Testis (tissue), 3 donors: ENCODE results near the gene SLC44A1. TPM values are rescaled to one million over a fixed set of nuclear protein-coding genes. Genes with fewer than 3 reads are reported as not detected.

Experiments
- DNase-seq: peaks from one replicate; pipeline ENCODE4 v3.0.0-alpha.2; 2019
- H3K27ac ChIP-seq, 2 donors: fragments of 200-600 bp; sonication (generic); one replicate each; pipeline ENCODE4 v1.5.1; 2019
- H3K27me3 ChIP-seq: fragments of 200-600 bp; sonication (generic); one replicate; pipeline ENCODE4 v1.5.1; 2019
- H3K36me3 ChIP-seq: fragments of 200-600 bp; sonication (generic); one replicate; pipeline ENCODE4 v1.5.1; 2017; ENCODE audit warnings: low read depth; ENCODE audit errors: missing control alignments
- H3K4me1 ChIP-seq: fragments of 200-600 bp; sonication (generic); one replicate; pipeline ENCODE4 v1.5.1; 2019
- H3K4me3 ChIP-seq, 2 donors: fragments of 200-600 bp; sonication (generic); one replicate each; pipeline ENCODE4 v1.5.1; 2017 to 2019
- H3K9me3 ChIP-seq: fragments of 200-600 bp; sonication (generic); one replicate; pipeline ENCODE4 v1.5.1; 2017
- CTCF ChIP-seq, 3 experiments: fragments of 450-650 bp in 2 of 3; fragments of 200-600 bp in 1 of 3; sonication (generic) in 1 of 3; IDR thresholded peaks; one replicate each; pipeline ENCODE4 v1.5.1; 2016 to 2019; ENCODE audit warnings: antibody characterized with exemption in 3 of 3, mild to moderate bottlenecking in 2 of 3, moderate library complexity in 1 of 3
- POLR2A ChIP-seq: fragments of 450-650 bp; IDR thresholded peaks from one replicate; pipeline ENCODE4 v1.6.1; 2017; ENCODE audit warnings: antibody characterized with exemption, mild to moderate bottlenecking, moderate library complexity
- WGBS, 2 donors: methylation state at CpG; one replicate each; pipeline ENCODE4 v1.1.5; 2018; 5-methylcytosine and 5-hydroxymethylcytosine counted together
- intact Hi-C: fragments of 100-400 bp; cut with DNase I; formaldehyde crosslinking; loops from one replicate; pipeline ENCODE4 v1.15.1; 2023; ENCODE audit warnings: low total_unique reads
- polyA plus RNA-seq: library from polyadenylated mRNA; stranded (reverse); fragments of 350-450 nt; fragmentation: Illumina TruSeq; extraction: RNeasy Lipid Tissue Mini Kit (QIAGEN cat#74804); gene quantifications from one replicate; pipeline ENCODE4 v1.2.3, GENCODE V29; 2014; ENCODE audit warnings: low read depth, low replicate concordance; ENCODE audit not compliant: insufficient read depth
- total RNA-seq, 2 donors: library from RNA; depleted of rRNA; stranded (reverse); fragments of >200 nt; gene quantifications; one replicate each; pipeline ENCODE4 v1.2.3, GENCODE V29; 2016

Gene SLC44A1
- total and polyA plus RNA-seq, 3 donors from 2014 or later, result 8.9 to 16.7 (median 11.1) TPM

- intact Hi-C loops, result no loop called here
- no peak for DNase-seq
- H3K27me3 ChIP-seq, result no peaks in the 10 kb centered on the region
- peaks cover 7% of the 10 kb centered on the region for H3K4me1 ChIP-seq
- TF ChIP-seq POLR2A, result no peak
- TF ChIP-seq CTCF (IDR thresholded peaks at IDR 0.05), result no peak
- 85 to 90% methylated on average over 3 of the region's 3 CpGs for WGBS, 2 donors
- no peak overlapping the region for H3K4me3 ChIP-seq
- H3K9me3 ChIP-seq, result no peaks in the 10 kb centered on the region
- H3K36me3 ChIP-seq, result no peaks in the 10 kb centered on the region
- H3K27ac ChIP-seq, result no peak overlapping the region
These were observed 214.0 kb downstream of the SLC44A1 start for GRCh38 chr9:105458404-105458803.

- TF ChIP-seq POLR2A (no peak), CTCF (IDR thresholded peaks at IDR 0.05) (no peak)
- no peak overlapping the region for H3K4me3 ChIP-seq
- WGBS, 2 donors, result 28 to 41% methylated on average over 2 of the region's 2 CpGs
- H3K27ac ChIP-seq, result no peak overlapping the region
- H3K4me1 ChIP-seq, result peaks cover 7% of the 10 kb centered on the region
- no peaks in the 10 kb centered on the region for H3K9me3 ChIP-seq
- intact Hi-C loops, result no loop called here
- no peaks in the 10 kb centered on the region for H3K36me3 ChIP-seq
- no peaks in the 10 kb centered on the region for H3K27me3 ChIP-seq
- no peak for DNase-seq
These were observed 214.9 kb downstream of the SLC44A1 start for GRCh38 chr9:105459336-105459735.

GRCh38 chr9:105466898-105467455 is 222.5 kb downstream of the SLC44A1 start:
- 80 to 90% methylated on average over 3 of the region's 3 CpGs for WGBS, 2 donors
- Histone ChIP-seq H3K27me3 (no peaks in the 10 kb centered on the region), H3K27ac (no peak overlapping the region), H3K4me3 (no peak overlapping the region), H3K4me1 (no peaks in the 10 kb centered on the region), H3K9me3 (no peaks in the 10 kb centered on the region), H3K36me3 (no peaks in the 10 kb centered on the region)
- TF ChIP-seq CTCF (IDR thresholded peaks at IDR 0.05), result no peak
- TF ChIP-seq POLR2A, result no peak
- DNase-seq, result no peak
- intact Hi-C loops, result no loop called here

GRCh38 chr9:105468875-105469274 is 224.4 kb downstream of the SLC44A1 start:
- WGBS, 2 donors, result 97 to 100% methylated on average over 1 of the region's 1 CpG
- TF ChIP-seq CTCF (IDR thresholded peaks at IDR 0.05) (no peak), POLR2A (no peak)
- intact Hi-C loops, result no loop called here
- no peak for DNase-seq
- no peaks in the 10 kb centered on the region for H3K27me3 ChIP-seq
- H3K9me3 ChIP-seq, result no peaks in the 10 kb centered on the region
- H3K36me3 ChIP-seq, result no peaks in the 10 kb centered on the region
- no peak overlapping the region for H3K4me3 ChIP-seq
- H3K27ac ChIP-seq, result no peak overlapping the region
- H3K4me1 ChIP-seq, result no peaks in the 10 kb centered on the region

GRCh38 chr9:105473221-105473620 is 228.8 kb downstream of the SLC44A1 start:
- Histone ChIP-seq H3K9me3 (no peaks in the 10 kb centered on the region), H3K27ac (no peak overlapping the region), H3K4me1 (no peaks in the 10 kb centered on the region), H3K36me3 (no peaks in the 10 kb centered on the region), H3K27me3 (no peaks in the 10 kb centered on the region), H3K4me3 (no peak overlapping the region)
- DNase-seq, result no peak
- no peak for TF ChIP-seq POLR2A
- TF ChIP-seq CTCF (IDR thresholded peaks at IDR 0.05), result no peak
- 95 to 100% methylated on average over 2 of the region's 2 CpGs for WGBS, 2 donors
- intact Hi-C loops, result no loop called here
